HepG2 (cell line): ENCODE results near the gene ATP5F1E. TPM values are rescaled to one million over a fixed set of nuclear protein-coding genes. Genes with fewer than 3 reads are reported as not detected.

ENCODE experiments used
- ARNT2 ChIP-seq: sonication (generic); formaldehyde crosslinking; IDR thresholded peaks from 2 replicates; pipeline ENCODE4 v1.8.0; 2022; ENCODE audit warnings: mild to moderate bottlenecking, low read depth, missing genetic modification reagents, moderate library complexity
- EZH2 ChIP-seq: conservative IDR thresholded peaks from 2 replicates; pipeline ENCODE4 v1.6.1; 2012; ENCODE audit warnings: mild to moderate bottlenecking, low read depth, low read length, moderate library complexity
- GABPA ChIP-seq, 2 experiments: IDR thresholded peaks; 2 replicates each; pipeline ENCODE4 v1.6.1; 2011 to 2016; ENCODE audit warnings: low read depth in 2 of 2, low read length in 1 of 2, missing biosample characterization in 1 of 2, missing genetic modification characterization in 1 of 2
- KDM4B ChIP-seq: sonication (generic); formaldehyde crosslinking; IDR thresholded peaks from 2 replicates; pipeline ENCODE4 v1.4.0; 2020; ENCODE audit warnings: missing genetic modification reagents
- KDM5A ChIP-seq: fragments of 200-600 bp; sonication (generic); IDR thresholded peaks from 2 replicates; pipeline ENCODE4 v1.7.0; 2018; ENCODE audit warnings: antibody characterized with exemption, mild to moderate bottlenecking, low read length, borderline replicate concordance
- NAIF1 ChIP-seq: sonication (generic); formaldehyde crosslinking; IDR thresholded peaks from 2 replicates; pipeline ENCODE4 v1.5.0; 2020; ENCODE audit warnings: mild to moderate bottlenecking, missing genetic modification reagents, borderline replicate concordance
- NBN ChIP-seq: fragments of 450-650 bp; conservative IDR thresholded peaks from 2 replicates; pipeline ENCODE4 v1.6.1; 2017
- NFRKB ChIP-seq: fragments of 450-650 bp; IDR thresholded peaks from 2 replicates; pipeline ENCODE4 v1.6.1; 2017
- PHF5A ChIP-seq: IDR thresholded peaks from one replicate; pipeline ENCODE4 v1.6.1; 2018; ENCODE audit warnings: low read depth, missing genetic modification reagents; ENCODE audit not compliant: unreplicated experiment
- RARA ChIP-seq: IDR thresholded peaks from 2 replicates; pipeline ENCODE4 v1.6.1; 2016; ENCODE audit warnings: missing genetic modification reagents, missing compliant biosample characterization
- SP5 ChIP-seq: IDR thresholded peaks from 2 replicates; pipeline ENCODE4 v1.6.1; 2016; ENCODE audit warnings: low read depth, borderline replicate concordance
- SRF ChIP-seq: IDR thresholded peaks from 2 replicates; pipeline ENCODE4 v1.6.1; 2011; ENCODE audit warnings: mild to moderate bottlenecking, low read depth, low read length, moderate library complexity
- SSRP1 ChIP-seq: IDR thresholded peaks from 2 replicates; pipeline ENCODE4 v1.6.1; 2016; ENCODE audit warnings: control low read depth
- SYNCRIP ChIP-seq: fragments of 200-400 bp; formaldehyde crosslinking; IDR thresholded peaks from 2 replicates; pipeline ENCODE4 v1.6.1; 2018; ENCODE audit warnings: mild to moderate bottlenecking, low read depth, low read length; ENCODE audit not compliant: insufficient read depth
- TRIM24 ChIP-seq: sonication (generic); formaldehyde crosslinking; IDR thresholded peaks from 2 replicates; pipeline ENCODE4 v1.8.0; 2022; ENCODE audit warnings: mild to moderate bottlenecking, missing genetic modification reagents
- ZBTB3 ChIP-seq: sonication (generic); formaldehyde crosslinking; IDR thresholded peaks from 2 replicates; pipeline ENCODE4 v1.4.0; 2020; ENCODE audit warnings: low read depth, mild to moderate bottlenecking, moderate library complexity, missing genetic modification reagents, borderline replicate concordance
- ZBTB38 ChIP-seq: sonication (generic); formaldehyde crosslinking; IDR thresholded peaks from 2 replicates; pipeline ENCODE4 v1.5.1; 2020; ENCODE audit warnings: mild to moderate bottlenecking, missing genetic modification reagents
- ZBTB7A ChIP-seq: sonication (generic); formaldehyde crosslinking; IDR thresholded peaks from 2 replicates; pipeline ENCODE4 v1.8.0; 2022; ENCODE audit warnings: mild to moderate bottlenecking, missing genetic modification reagents
- ZFP1 ChIP-seq: IDR thresholded peaks from 2 replicates; pipeline ENCODE4 v1.6.1; 2016
- ZNF282 ChIP-seq: fragments of 450-650 bp; IDR thresholded peaks from 2 replicates; pipeline ENCODE4 v1.6.1; 2018; ENCODE audit not compliant: partially characterized antibody
- ZNF562 ChIP-seq: sonication (generic); formaldehyde crosslinking; IDR thresholded peaks from 2 replicates; pipeline ENCODE4 v1.8.0; 2022; ENCODE audit warnings: missing genetic modification reagents, borderline replicate concordance
- ZNF569 ChIP-seq: sonication (generic); formaldehyde crosslinking; IDR thresholded peaks from 2 replicates; pipeline ENCODE4 v1.5.0; 2020; ENCODE audit warnings: mild to moderate bottlenecking, missing genetic modification reagents, moderate library complexity, borderline replicate concordance
- ZNF598 ChIP-seq: sonication (generic); formaldehyde crosslinking; IDR thresholded peaks from 2 replicates; pipeline ENCODE4 v1.5.1; 2020; ENCODE audit warnings: mild to moderate bottlenecking, missing genetic modification reagents, borderline replicate concordance
- ZNF816 ChIP-seq: sonication (generic); formaldehyde crosslinking; IDR thresholded peaks from 2 replicates; pipeline ENCODE4 v1.8.0; 2022; ENCODE audit warnings: missing genetic modification reagents, mild to moderate bottlenecking, borderline replicate concordance
- ZNF878 ChIP-seq: sonication (generic); formaldehyde crosslinking; IDR thresholded peaks from 2 replicates; pipeline ENCODE4 v1.8.1; 2023; ENCODE audit warnings: mild to moderate bottlenecking, missing genetic modification reagents, moderate library complexity
- ZSCAN29 ChIP-seq: sonication (generic); formaldehyde crosslinking; conservative IDR thresholded peaks from 2 replicates; pipeline ENCODE4 v1.4.0; 2020; ENCODE audit warnings: mild to moderate bottlenecking, missing genetic modification reagents
- polyA plus RNA-seq, 8 experiments: library from polyadenylated mRNA; depleted of rRNA in 3 of 8; stranded (reverse) in 7 of 8; unstranded in 1 of 8; fragments of >200 nt; fragmentation: Illumina TruSeq in 4 of 8; extraction: Trizol in 4 of 8; gene quantifications; 2 replicates each; pipeline versions ENCODE4 v1.2.1 to v1.2.3, GENCODE V29; 2011 to 2016; ENCODE audit warnings: low read depth in 4 of 8, missing spikeins in 1 of 8, mixed read lengths in 1 of 8; ENCODE audit not compliant: insufficient read depth in 1 of 8
- total RNA-seq, 5 experiments: library from RNA; depleted of rRNA; stranded (reverse); fragments of >200 nt; fragmentation: Illumina TruSeq; extraction: Trizol; gene quantifications; 2 replicates each; pipeline ENCODE4 v1.2.3, GENCODE V29; 2016; ENCODE audit warnings: low read depth in 1 of 5
- TF ChIP-seq, protein P1 (sequence below): sonication (generic); formaldehyde crosslinking; IDR thresholded peaks from 2 replicates; pipeline ENCODE4 v1.9.0; 2022; ENCODE audit warnings: missing genetic modification reagents, mild to moderate bottlenecking, borderline replicate concordance
- TF ChIP-seq, protein P2 (sequence below): sonication (generic); formaldehyde crosslinking; IDR thresholded peaks from 2 replicates; pipeline ENCODE4 v1.5.0; 2020; ENCODE audit warnings: missing genetic modification reagents, mild to moderate bottlenecking, borderline replicate concordance
- TF ChIP-seq, protein P3 (sequence below): sonication (generic); formaldehyde crosslinking; IDR thresholded peaks from 2 replicates; pipeline ENCODE4 v1.8.1; 2023; ENCODE audit warnings: mild to moderate bottlenecking, missing genetic modification reagents

Gene ATP5F1E
- total and polyA plus RNA-seq, 2 of the 13 experiments (the other 11 are each of a cell fraction or from before 2014, with no cell fraction given), result 121 to 134 TPM

GRCh38 chr20:59032713-59033059 lies 551 bp upstream of the ATP5F1E start (continued):
- TF ChIP-seq PHF5A (no peak), ZBTB38 (no peak), SYNCRIP (no peak), ZNF562 (no peak), TRIM24 (no peak), KDM4B (CRISPR knock-in tag) (no peak), ZBTB7A (no peak), ZNF598 (no peak), NBN (no peak), ZNF569 (CRISPR knock-in tag) (no peak), KDM5A (peak; percentile 17; the same call in 1 of the 2 replicates), ARNT2 (CRISPR knock-in tag) (no peak), ZNF282 (no peak), NFRKB (no peak), ZFP1 (no peak), SSRP1 (no peak), SRF (no peak), ZSCAN29 (0 out of 2 replicates have a peak, but pooled peaks have one; percentile 3), RARA (no peak), EZH2 (no peak), NAIF1 (0 out of 2 replicates have a peak, but pooled peaks have one; percentile 44), SP5 (no peak), GABPA (IDR thresholded peaks at IDR 0.05; ENCODE audit: low read depth, low read length) (no peak), GABPA (CRISPR knock-in tag; IDR thresholded peaks at IDR 0.05; ENCODE audit: low read depth) (no peak), ZNF878 (CRISPR knock-in tag) (peak; percentile 98; the same call in 1 of the 2 replicates), ZNF816 (CRISPR knock-in tag) (peak; percentile 18; the same call in 1 of the 2 replicates), ZBTB3 (CRISPR knock-in tag) (no peak)
- TF ChIP-seq, protein P1, sequence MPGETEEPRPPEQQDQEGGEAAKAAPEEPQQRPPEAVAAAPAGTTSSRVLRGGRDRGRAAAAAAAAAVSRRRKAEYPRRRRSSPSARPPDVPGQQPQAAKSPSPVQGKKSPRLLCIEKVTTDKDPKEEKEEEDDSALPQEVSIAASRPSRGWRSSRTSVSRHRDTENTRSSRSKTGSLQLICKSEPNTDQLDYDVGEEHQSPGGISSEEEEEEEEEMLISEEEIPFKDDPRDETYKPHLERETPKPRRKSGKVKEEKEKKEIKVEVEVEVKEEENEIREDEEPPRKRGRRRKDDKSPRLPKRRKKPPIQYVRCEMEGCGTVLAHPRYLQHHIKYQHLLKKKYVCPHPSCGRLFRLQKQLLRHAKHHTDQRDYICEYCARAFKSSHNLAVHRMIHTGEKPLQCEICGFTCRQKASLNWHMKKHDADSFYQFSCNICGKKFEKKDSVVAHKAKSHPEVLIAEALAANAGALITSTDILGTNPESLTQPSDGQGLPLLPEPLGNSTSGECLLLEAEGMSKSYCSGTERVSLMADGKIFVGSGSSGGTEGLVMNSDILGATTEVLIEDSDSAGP (CRISPR knock-in tag), result no peak
- TF ChIP-seq, protein P2, sequence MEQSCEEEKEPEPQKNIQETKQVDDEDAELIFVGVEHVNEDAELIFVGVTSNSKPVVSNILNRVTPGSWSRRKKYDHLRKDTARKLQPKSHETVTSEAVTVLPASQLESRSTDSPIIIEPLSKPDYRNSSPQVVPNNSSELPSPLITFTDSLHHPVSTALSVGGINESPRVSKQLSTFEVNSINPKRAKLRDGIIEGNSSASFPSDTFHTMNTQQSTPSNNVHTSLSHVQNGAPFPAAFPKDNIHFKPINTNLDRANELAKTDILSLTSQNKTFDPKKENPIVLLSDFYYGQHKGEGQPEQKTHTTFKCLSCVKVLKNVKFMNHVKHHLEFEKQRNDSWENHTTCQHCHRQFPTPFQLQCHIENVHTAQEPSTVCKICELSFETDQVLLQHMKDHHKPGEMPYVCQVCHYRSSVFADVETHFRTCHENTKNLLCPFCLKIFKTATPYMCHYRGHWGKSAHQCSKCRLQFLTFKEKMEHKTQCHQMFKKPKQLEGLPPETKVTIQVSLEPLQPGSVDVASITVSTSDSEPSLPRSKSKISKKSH (CRISPR knock-in tag), result no peak
- TF ChIP-seq, protein P3, sequence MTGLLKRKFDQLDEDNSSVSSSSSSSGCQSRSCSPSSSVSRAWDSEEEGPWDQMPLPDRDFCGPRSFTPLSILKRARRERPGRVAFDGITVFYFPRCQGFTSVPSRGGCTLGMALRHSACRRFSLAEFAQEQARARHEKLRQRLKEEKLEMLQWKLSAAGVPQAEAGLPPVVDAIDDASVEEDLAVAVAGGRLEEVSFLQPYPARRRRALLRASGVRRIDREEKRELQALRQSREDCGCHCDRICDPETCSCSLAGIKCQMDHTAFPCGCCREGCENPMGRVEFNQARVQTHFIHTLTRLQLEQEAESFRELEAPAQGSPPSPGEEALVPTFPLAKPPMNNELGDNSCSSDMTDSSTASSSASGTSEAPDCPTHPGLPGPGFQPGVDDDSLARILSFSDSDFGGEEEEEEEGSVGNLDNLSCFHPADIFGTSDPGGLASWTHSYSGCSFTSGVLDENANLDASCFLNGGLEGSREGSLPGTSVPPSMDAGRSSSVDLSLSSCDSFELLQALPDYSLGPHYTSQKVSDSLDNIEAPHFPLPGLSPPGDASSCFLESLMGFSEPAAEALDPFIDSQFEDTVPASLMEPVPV (CRISPR knock-in tag), result no peak
